ENCODE results near the gene SLC1A2.

The SLC1A2 gene

DNA sequence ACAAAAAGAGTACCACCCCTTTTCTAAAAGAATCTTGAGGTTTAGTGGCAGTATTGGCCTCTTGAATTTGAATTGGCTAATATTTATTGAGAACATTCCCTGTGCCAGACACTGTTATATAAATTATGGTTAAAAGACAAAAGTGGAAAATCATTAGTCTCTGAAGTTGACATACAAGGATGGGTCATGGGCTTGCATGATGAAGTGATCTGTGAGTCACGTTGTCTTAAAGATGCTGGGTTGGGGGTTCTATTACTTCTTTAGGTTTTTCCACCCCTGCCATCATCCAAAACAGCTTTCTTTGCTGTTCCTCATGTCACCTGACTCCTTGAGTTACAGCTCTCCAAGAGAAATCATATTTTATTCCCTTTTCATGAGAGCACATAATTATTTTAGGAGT, 195.4 kb downstream of the SLC1A2 start:
- no peak for DNase-seq (ENCODE audit: low spot score)

DNA sequence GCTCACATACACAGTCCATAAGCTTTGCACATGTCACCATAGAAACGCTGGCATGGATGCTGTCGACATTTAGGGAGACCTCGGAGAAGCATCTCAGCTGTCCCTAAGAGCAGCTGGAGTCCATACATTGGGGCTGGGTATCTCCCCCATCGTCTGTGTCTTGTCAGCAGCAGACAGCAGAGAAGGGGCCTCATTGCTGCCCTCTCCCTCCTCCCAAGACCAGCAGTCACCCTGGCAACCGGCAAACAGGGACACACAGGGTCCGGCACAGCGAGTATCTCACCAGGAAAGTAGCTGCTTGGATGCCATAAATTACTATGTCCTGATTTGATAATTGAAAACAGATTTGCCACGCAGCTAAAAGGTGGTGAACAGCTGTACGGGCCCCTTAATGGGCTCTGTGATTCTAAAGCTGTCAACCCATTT, 196.0 kb downstream of the SLC1A2 start:
- no peak for DNase-seq (ENCODE audit: low spot score)

DNA sequence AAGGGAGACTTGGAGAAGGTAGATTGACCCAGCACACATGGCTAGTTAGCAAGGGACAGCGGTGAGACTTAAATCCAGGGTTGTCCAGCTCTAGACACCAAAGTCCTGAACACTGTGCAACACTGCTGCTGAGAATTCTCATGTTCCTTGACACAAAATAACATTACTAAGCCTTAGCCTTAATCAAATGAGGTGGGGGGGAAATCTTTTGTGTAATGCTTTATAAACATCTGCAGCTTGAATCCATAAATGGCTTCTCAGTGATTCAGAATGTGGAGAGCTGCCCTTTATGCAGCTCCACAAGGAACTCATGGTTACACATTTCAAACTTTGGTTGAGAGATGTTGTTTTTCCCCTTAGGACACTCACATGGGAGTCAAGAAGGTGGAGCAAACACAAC, 200.4 kb downstream of the SLC1A2 start:
- DNase-seq (ENCODE audit: low spot score) = no peak

DNA sequence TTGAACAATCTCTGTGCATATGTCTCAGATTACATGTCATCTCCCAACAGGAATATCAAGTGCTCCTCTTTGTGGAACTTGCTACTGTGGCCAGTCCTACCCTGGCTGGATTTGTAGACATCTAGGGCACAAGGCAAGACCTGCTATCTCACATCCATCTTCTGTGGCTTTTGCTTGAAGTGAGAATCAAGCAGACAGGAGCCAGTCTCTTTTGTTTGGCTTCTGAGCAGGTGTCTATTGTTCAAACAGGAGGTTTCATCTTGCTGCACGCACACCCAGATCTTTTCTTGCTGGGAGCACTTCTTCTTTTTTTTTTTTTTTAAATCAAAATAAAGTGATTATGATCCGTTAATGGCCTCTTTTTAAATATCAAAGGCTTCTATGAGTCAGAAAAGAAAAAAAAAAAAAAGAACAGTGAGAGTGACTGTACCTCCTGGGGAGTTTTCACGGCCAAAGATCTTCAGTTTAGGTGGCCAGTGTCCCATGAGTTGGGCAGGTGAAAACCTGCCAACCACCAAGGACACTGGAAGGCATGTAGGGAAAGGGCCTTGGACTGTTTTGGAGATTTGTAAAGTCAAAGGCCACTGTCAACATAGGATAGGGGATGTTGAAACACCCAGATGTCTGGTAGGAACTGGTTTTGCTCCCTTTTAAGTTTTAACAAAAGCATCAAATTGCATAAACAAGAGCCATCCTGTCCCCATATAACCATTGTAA, 202.2 kb downstream of the SLC1A2 start:
- DNase-seq (ENCODE audit: low spot score) = no peak

DNA sequence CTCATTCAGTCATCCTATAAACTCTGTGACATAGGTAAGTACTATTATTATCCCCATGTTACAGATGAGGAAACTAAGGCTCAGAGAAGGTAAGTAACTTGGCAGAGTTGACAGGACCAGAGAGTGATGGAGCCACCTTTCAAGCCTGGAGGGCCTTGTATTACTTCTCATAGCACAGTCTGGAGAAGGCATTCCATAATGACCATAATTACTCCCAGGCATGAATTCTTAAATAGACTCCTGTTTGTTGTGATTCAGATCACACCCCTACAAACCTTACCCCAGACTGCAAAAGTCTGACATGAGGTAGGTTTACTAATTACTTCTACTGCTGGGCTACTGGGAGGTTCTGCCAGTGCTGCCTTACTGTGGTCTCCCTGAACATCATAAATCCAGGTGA, 203.4 kb downstream of the SLC1A2 start:
- DNase-seq (ENCODE audit: low spot score) = no peak

DNA sequence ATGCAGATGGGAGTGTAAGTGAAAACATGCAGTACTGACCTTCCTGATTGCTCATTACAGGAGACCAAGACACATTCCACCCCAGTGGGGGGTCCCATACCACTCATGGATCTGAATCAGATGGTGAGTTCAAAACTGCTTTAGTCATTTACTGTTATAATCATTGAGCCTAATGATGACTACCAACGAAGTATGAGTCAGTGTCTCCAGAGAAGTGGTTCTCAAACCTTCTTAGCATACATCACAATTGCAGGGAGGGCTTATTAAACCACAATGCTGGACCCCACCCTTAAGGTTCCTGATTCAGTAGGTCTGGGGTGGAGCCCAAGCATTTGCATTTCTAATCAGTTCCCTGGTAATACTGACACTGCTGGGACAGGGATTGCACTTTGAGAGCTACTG, 204.6 kb downstream of the SLC1A2 start:
- DNase-seq (ENCODE audit: low spot score) = peak; percentile 44

DNA sequence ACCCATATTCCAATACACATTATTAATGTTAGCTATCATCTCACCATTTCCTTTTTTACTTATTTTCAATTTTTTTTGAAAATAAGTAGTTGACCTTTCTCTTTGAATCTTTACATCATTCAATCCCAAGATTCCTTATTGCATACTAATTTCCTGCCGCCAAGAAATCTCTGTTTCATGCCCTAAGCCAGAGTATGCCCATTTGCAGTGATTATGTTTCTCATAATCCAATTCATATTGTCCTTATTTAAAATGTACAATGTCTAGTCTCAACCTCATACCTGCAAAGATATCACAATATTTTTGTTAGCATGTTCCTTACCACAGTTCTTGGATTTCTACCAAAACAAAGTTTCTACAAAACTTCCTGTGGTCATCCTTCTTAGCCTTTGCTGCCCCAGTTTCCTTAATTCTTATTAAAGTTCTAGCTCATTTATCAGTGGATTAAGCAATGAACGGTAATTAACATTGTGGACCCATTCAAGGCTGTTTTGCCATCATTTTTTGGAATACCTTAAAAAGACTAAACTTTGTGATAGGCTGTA, 205.1 kb downstream of the SLC1A2 start:
- DNase-seq (ENCODE audit: low spot score) = no peak

DNA sequence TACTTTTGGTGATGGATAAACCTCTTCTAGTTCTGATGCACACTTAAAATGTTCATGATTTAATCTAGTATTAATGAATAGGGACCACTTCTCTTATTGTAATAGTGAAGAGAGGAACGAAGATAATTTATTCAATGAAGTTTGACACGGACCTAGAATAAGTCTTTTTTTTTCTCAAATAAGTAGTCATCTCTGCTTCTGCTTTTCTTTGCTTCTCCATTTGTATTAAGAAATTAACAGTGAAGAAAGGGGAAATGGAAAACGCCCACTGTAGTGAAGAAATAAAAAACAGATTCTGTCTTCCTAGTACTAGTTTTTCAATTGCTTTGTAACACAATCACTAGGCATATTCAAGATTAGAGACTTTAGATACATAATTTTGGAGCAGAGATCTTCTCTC, 207.4 kb downstream of the SLC1A2 start:
- no peak for DNase-seq (ENCODE audit: low spot score)

DNA sequence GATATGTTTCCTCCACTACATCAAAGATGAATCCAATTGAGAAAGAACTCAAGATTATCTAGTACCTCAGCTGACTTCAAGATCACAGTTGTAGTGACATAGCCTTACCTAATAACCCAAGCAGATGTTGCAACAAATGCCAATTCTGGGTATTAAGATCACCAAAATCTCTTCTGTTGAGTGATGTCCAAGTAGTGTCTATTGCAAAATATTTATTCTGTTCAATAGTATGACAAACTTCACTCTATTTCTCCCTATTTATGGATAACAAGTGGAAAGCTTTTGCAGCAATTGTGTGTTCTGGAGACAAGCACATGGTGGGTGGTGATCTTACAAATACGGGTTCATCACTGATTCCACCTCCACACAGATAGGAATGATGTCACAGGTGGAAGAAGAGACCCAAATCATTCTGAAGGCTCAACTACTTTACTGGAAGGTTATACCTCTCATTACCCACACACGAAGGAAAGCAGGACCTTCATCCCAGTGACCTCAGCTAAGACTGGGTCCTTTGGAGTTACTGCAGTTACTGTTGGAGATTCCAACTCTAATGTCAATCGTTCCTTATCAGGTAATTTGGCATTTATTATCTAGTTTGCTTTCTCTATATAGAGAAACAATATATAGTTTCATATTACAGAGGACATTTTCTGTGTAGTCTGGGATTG, 208.3 kb downstream of the SLC1A2 start:
- DNase-seq (ENCODE audit: low spot score) = no peak

DNA sequence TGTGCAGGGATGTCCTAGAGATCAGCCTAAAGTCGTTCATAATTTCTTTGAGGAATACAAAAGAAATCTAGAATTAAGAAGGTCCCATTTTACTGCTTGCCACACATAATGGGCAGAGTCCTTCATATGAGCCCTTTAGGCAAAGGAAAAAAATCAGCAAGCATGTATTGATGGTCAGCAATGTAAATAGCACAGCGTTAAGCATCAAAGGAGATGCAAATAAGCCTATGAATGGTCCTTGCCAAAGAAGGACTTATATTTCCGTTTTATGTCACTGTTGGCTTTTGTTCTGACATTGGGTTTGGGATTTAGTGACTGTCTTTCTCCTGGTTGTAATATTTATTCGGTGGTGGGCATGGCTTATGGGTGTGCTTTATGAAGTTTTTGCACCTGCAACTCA, 210.6 kb downstream of the SLC1A2 start:
- no peak for DNase-seq (ENCODE audit: low spot score)

DNA sequence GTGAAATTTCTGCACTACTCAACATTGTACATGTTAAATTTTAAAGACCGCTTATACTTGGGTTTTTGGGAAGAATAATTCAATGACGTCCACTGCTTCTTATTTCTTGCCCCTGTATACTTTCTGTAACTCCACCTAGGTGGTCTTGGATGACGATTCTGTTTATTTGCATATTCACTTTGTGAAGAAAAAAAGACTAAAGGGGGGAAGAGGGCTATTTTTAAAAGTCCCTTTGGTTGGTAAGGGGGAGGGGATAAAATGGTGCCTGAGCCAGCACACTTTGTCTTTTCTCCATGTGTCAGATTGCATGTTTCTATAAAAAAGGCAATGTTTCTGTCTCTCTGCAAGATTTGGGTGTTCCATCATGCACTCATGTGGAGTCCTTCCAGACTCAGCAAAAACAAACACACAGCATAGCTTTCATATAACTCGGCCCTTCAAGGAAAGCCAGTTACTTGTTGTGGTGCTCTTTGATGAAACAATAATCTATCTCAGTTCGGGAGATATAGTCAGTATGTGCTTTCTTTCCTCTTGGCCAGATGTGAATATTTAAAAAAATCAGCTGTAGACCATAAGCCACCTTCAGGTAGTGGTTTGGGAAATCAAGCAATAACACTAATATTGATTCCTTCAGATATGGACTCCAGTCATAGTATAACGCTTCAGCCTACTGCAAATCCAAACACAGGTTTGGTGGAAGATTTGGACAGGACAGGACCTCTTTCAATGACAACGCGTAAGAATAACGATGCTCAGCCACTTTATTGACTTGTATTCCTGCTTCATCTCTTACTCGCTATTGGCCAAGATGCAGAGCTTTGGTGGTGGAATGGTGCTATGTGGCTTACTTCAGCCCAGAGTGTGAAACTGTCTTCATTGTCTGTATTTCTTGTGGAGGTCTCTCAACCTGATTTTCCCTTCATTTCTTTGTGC, 211.6 kb downstream of the SLC1A2 start:
- DNase-seq (ENCODE audit: low spot score) = no peak

DNA sequence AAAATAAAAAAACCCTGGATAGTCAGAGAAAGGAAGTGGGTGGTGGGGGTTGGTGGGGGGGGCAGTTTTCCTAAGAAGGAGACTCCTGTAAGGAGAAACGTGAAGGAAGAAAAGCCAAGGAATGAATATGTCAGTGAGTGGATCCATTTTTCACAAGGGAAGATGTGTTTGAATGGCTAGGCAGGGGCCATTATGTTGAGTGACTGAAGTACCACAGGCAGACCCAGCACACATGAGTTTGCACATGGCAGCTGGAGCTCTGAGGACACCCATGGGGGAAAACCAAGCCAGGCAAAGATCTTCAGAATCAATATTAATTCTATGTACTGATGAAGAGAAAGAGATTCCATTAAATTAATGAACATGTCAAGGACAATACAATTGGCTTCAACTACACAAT, 212.7 kb downstream of the SLC1A2 start:
- no peak for DNase-seq (ENCODE audit: low spot score)

DNA sequence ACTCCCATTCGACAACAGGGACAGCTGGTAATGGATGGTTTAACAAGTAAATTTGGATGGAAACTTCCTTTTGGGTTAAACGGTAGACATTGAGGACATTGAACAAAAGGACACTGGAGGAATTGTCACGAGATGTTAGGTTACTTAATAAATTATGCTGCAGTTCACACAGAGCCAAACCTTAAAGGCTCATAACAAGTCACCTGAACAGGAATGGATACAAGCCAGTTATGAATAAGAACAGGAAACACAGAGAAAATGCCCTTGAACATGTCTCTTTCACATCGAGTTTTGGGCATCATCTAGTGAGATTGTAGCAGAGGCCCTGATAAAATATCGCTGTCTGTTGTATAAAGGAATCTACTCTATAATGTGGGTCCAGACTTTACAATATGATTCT, 214.7 kb downstream of the SLC1A2 start:
- DNase-seq (ENCODE audit: low spot score) = no peak

Measured in activated CD4-positive, alpha-beta T cell treated with anti-CD3 and anti-CD28 coated beads, Interleukin-2, Interleukin-4, amounts not matched to agents 100 ng/mL and 50 ng/mL, durations not matched to agents 16 hours and 8 hours (primary cell).